Neural progenitor cell (in vitro differentiated cells): ENCODE results near the gene HMCN1. TPM values are rescaled to one million over a fixed set of nuclear protein-coding genes. Genes with fewer than 3 reads are reported as not detected.

Experiments used
- DNase-seq: peaks from one replicate; pipeline ENCODE4 v3.0.0-alpha.2; 2016; ENCODE audit warnings: low spot score
- H2AFZ ChIP-seq: fragments of 200-600 bp; sonication (generic); replicated peaks from 2 replicates; pipeline ENCODE4 v1.6.1; 2016; ENCODE audit warnings: antibody characterized with exemption
- H3F3A ChIP-seq: fragments of 200-600 bp; sonication (generic); 2 replicates; pipeline ENCODE4 v1.6.1; 2016; ENCODE audit warnings: antibody characterized with exemption, low read depth
- H3K27ac ChIP-seq: fragments of 200-600 bp; sonication (generic); 2 replicates; pipeline ENCODE4 v1.5.1; 2016; ENCODE audit warnings: mild to moderate bottlenecking
- H3K27me3 ChIP-seq: fragments of 200-600 bp; sonication (generic); 2 replicates; pipeline ENCODE4 v1.6.1; 2016; ENCODE audit warnings: mild to moderate bottlenecking, moderate library complexity
- H3K36me3 ChIP-seq: fragments of 200-600 bp; sonication (generic); 2 replicates; pipeline ENCODE4 v1.5.1; 2016
- H3K4me1 ChIP-seq: fragments of 200-600 bp; sonication (generic); 2 replicates; pipeline ENCODE4 v1.6.1; 2016; ENCODE audit warnings: mixed run types
- H3K4me2 ChIP-seq: fragments of 200-600 bp; sonication (generic); 2 replicates; pipeline ENCODE4 v1.6.1; 2016
- H3K4me3 ChIP-seq: fragments of 200-600 bp; sonication (generic); 2 replicates; pipeline ENCODE4 v1.5.1; 2016
- H3K79me2 ChIP-seq: fragments of 200-600 bp; sonication (generic); 2 replicates; pipeline ENCODE4 v1.6.1; 2016; ENCODE audit warnings: low read depth
- H3K9ac ChIP-seq: fragments of 200-600 bp; sonication (generic); 2 replicates; pipeline ENCODE4 v1.6.1; 2016
- H3K9me3 ChIP-seq: fragments of 200-600 bp; sonication (generic); 2 replicates; pipeline ENCODE4 v1.5.1; 2016; ENCODE audit warnings: low read depth
- H4K20me1 ChIP-seq: fragments of 200-600 bp; sonication (generic); 2 replicates; pipeline ENCODE4 v1.6.1; 2016; ENCODE audit warnings: low read depth
- H3K27ac Mint-ChIP-seq: 3 replicates; pipeline ENCODE4 v1.8.0; 2021; ENCODE audit warnings: mixed read lengths
- H3K27me3 Mint-ChIP-seq: 2 replicates; pipeline ENCODE4 v1.8.0; 2022; ENCODE audit warnings: low read depth, mild to moderate bottlenecking, inconsistent platforms, moderate library complexity, mixed read lengths; ENCODE audit not compliant: insufficient read depth
- H3K36me3 Mint-ChIP-seq: 3 replicates; pipeline ENCODE4 v1.8.0; 2021; ENCODE audit warnings: mixed read lengths
- H3K4me1 Mint-ChIP-seq: 3 replicates; pipeline ENCODE4 v1.8.0; 2021; ENCODE audit warnings: mixed read lengths
- H3K4me3 Mint-ChIP-seq: 3 replicates; pipeline ENCODE4 v1.8.0; 2021; ENCODE audit warnings: mild to moderate bottlenecking, moderate library complexity, mixed read lengths
- H3K9me3 Mint-ChIP-seq: 3 replicates; pipeline ENCODE4 v1.8.0; 2020; ENCODE audit warnings: mixed read lengths
- EZH2 ChIP-seq: fragments of 200-600 bp; sonication (generic); IDR thresholded peaks from 2 replicates; pipeline ENCODE4 v1.6.1; 2017; ENCODE audit warnings: antibody characterized with exemption, mild to moderate bottlenecking, moderate library complexity
- EZH2phosphoT487 ChIP-seq: fragments of 200-600 bp; sonication (generic); IDR thresholded peaks from 2 replicates; pipeline ENCODE4 v1.6.1; 2017; ENCODE audit warnings: antibody characterized with exemption
- total RNA-seq: library from RNA; depleted of rRNA; stranded (reverse); fragments of >200 nt; gene quantifications from 2 replicates; pipeline ENCODE4 v1.2.3, GENCODE V29; 2015; ENCODE audit warnings: low replicate concordance
- TF ChIP-seq, protein P1 (sequence below): fragments of 200-600 bp; sonication (generic); IDR thresholded peaks from 2 replicates; pipeline ENCODE4 v1.5.1; 2017; ENCODE audit warnings: antibody characterized with exemption, mild to moderate bottlenecking

The HMCN1 gene
- total RNA-seq, 1 donor from 2014 or later: 26.4 TPM

DNA sequence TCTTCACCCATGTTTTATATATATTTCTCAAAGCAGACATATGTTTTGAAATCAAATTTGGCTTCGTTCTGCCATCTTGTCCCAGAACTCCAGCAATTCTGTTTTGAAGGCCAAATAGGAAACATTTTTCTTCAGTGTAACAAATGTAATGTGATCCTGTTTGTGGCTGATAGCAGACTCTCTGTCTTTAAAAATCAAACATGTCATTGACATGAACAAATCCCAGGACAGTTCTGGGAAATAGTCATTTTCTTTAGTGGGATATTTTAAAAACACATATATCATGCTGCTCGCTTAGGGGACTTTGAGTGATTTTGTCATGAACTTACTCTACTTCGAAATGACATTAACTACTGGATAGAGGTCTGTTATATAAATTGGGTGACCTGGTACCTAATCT is 51.4 kb downstream of the HMCN1 start:
- no peaks in the 10 kb centered on the region for H3K36me3 ChIP-seq

DNA sequence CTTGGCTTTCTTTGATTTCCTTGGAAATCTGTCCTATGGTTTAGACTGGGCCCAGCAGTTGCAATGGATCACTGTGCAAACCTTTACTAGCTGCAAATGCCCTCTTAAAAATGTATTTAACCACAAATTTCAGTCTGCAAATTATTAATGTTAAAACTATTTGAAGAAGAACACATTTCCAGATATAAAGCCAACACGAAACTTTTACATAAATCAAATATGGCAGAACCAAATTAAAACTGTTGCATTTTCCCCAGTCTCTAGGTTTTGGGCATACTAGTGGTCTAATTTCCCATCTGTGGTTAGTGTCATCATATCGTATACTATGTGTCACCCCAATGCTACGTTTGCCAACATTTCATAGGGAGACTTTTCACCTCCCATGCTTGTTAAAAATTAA is 52.3 kb downstream of the HMCN1 start:
- no peak overlapping the region for H3K27ac Mint-ChIP-seq
- no peaks in the 10 kb centered on the region for H3K4me1 ChIP-seq
- H3K27ac ChIP-seq: no peak overlapping the region
- H3K27me3 Mint-ChIP-seq: no peaks in the 10 kb centered on the region
- H3K79me2 ChIP-seq: no peaks in the 10 kb centered on the region
- no peaks in the 10 kb centered on the region for H3K36me3 Mint-ChIP-seq
- no peaks in the 10 kb centered on the region for H3K27me3 ChIP-seq
- no peak overlapping the region for H3K9ac ChIP-seq
- H3K4me2 ChIP-seq: no peak overlapping the region
- no peaks in the 10 kb centered on the region for H3K36me3 ChIP-seq
- no peak overlapping the region for H3K4me3 Mint-ChIP-seq
- no peak for DNase-seq
- H3K9me3 Mint-ChIP-seq: peaks cover 15% of the 10 kb centered on the region
- H3K4me3 ChIP-seq: no peak overlapping the region
- H3K4me1 Mint-ChIP-seq: peaks cover 3% of the 10 kb centered on the region
- TF ChIP-seq EZH2: no peak
- TF ChIP-seq, protein P1, sequence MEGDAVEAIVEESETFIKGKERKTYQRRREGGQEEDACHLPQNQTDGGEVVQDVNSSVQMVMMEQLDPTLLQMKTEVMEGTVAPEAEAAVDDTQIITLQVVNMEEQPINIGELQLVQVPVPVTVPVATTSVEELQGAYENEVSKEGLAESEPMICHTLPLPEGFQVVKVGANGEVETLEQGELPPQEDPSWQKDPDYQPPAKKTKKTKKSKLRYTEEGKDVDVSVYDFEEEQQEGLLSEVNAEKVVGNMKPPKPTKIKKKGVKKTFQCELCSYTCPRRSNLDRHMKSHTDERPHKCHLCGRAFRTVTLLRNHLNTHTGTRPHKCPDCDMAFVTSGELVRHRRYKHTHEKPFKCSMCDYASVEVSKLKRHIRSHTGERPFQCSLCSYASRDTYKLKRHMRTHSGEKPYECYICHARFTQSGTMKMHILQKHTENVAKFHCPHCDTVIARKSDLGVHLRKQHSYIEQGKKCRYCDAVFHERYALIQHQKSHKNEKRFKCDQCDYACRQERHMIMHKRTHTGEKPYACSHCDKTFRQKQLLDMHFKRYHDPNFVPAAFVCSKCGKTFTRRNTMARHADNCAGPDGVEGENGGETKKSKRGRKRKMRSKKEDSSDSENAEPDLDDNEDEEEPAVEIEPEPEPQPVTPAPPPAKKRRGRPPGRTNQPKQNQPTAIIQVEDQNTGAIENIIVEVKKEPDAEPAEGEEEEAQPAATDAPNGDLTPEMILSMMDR: no peak
- H3F3A ChIP-seq: no peaks in the 10 kb centered on the region
- H4K20me1 ChIP-seq: no peaks in the 10 kb centered on the region
- no peaks in the 10 kb centered on the region for H3K9me3 ChIP-seq
- no peak overlapping the region for H2AFZ ChIP-seq

More for the DNA sequence above, 51.4 kb downstream of the HMCN1 start:
- H3K27me3 ChIP-seq: no peaks in the 10 kb centered on the region
- H3K9ac ChIP-seq: no peak overlapping the region
- no peak for DNase-seq
- H3K4me2 ChIP-seq: no peak overlapping the region
- no peak overlapping the region for H3K4me3 ChIP-seq
- H3K79me2 ChIP-seq: no peaks in the 10 kb centered on the region
- H3K9me3 Mint-ChIP-seq: peaks cover 16% of the 10 kb centered on the region
- TF ChIP-seq, protein P1: no peak
- TF ChIP-seq EZH2 (no peak), EZH2phosphoT487 (no peak)
- no peaks in the 10 kb centered on the region for H3K9me3 ChIP-seq
- no peaks in the 10 kb centered on the region for H3K4me1 ChIP-seq
- no peak overlapping the region for H3K27ac ChIP-seq
- no peaks in the 10 kb centered on the region for H3K36me3 Mint-ChIP-seq
- no peak overlapping the region for H3K4me3 Mint-ChIP-seq
- H3K4me1 Mint-ChIP-seq: peaks cover 3% of the 10 kb centered on the region
- no peak overlapping the region for H2AFZ ChIP-seq
- H3K27ac Mint-ChIP-seq: no peak overlapping the region
- no peaks in the 10 kb centered on the region for H3F3A ChIP-seq
- no peaks in the 10 kb centered on the region for H3K27me3 Mint-ChIP-seq
- no peaks in the 10 kb centered on the region for H4K20me1 ChIP-seq

DNA sequence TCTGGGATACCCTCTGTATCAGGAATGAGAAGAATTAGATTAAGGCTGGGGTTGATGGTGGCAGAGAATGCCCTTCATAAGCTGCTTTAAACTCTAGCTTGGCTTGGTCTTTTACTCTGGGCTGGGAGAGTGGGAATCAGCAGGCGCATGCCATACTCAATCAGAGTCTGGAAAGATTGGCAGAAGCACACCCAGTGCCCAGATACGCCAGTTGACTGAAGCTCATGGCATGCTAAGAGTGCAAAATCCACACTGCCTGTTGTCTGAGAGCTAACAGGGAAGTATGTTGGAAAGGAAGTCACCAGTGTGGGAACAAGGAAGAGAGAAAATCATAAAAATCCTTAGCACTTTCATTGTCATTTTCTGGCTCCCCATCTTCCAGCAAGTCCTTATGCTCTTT is 53.0 kb downstream of the HMCN1 start:
- no peak for DNase-seq
- H2AFZ ChIP-seq: no peak overlapping the region
- H3K79me2 ChIP-seq: no peaks in the 10 kb centered on the region
- H3K4me1 ChIP-seq: no peaks in the 10 kb centered on the region
- no peak overlapping the region for H3K27ac ChIP-seq
- no peak overlapping the region for H3K4me3 ChIP-seq
- Mint-ChIP-seq H3K27ac (no peak overlapping the region), H3K27me3 (no peaks in the 10 kb centered on the region), H3K4me1 (peaks cover 3% of the 10 kb centered on the region), H3K4me3 (no peak overlapping the region), H3K9me3 (peaks cover 12% of the 10 kb centered on the region), H3K36me3 (no peaks in the 10 kb centered on the region)
- H4K20me1 ChIP-seq: no peaks in the 10 kb centered on the region
- H3K9me3 ChIP-seq: no peaks in the 10 kb centered on the region
- H3K9ac ChIP-seq: no peak overlapping the region
- no peaks in the 10 kb centered on the region for H3K27me3 ChIP-seq
- no peaks in the 10 kb centered on the region for H3K36me3 ChIP-seq
- TF ChIP-seq, protein P1: no peak
- TF ChIP-seq EZH2phosphoT487: no peak
- no peak for TF ChIP-seq EZH2
- H3F3A ChIP-seq: no peaks in the 10 kb centered on the region
- no peak overlapping the region for H3K4me2 ChIP-seq

DNA sequence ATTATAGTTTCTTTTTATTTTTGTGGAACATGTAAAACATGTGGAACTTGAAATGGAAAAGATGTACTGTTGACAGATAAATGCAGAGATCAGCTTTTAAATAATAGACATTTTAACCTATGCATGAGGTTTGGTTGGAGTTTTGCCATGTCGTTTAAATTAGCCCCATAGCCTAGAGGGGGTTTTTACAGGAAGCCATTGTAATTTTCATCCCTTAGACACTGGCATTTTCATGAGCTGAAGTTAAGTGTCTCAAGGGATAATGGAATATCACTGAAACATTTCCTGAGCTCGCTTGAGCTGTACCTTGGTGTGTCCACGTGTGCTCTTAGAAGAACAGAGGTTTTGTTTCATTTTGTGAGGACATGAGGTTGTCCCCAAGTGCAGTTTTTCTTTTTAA is 54.2 kb downstream of the HMCN1 start:
- no peak overlapping the region for H3K4me3 Mint-ChIP-seq
- no peak overlapping the region for H3K9ac ChIP-seq
- H3K27me3 Mint-ChIP-seq: no peaks in the 10 kb centered on the region
- H4K20me1 ChIP-seq: no peaks in the 10 kb centered on the region
- H3K27ac ChIP-seq: no peak overlapping the region
- no peak overlapping the region for H3K4me2 ChIP-seq
- no peaks in the 10 kb centered on the region for H3K27me3 ChIP-seq
- H3K9me3 Mint-ChIP-seq: peaks cover 4% of the 10 kb centered on the region
- H3K4me1 ChIP-seq: no peaks in the 10 kb centered on the region
- H3K4me3 ChIP-seq: no peak overlapping the region
- H3K36me3 ChIP-seq: no peaks in the 10 kb centered on the region
- no peak for TF ChIP-seq EZH2
- TF ChIP-seq, protein P1: no peak
- no peak for TF ChIP-seq EZH2phosphoT487
- H3K36me3 Mint-ChIP-seq: no peaks in the 10 kb centered on the region
- no peaks in the 10 kb centered on the region for H3F3A ChIP-seq
- no peaks in the 10 kb centered on the region for H3K9me3 ChIP-seq
- no peak for DNase-seq
- no peak overlapping the region for H3K27ac Mint-ChIP-seq
- no peak overlapping the region for H2AFZ ChIP-seq
- H3K79me2 ChIP-seq: no peaks in the 10 kb centered on the region
- peaks cover 3% of the 10 kb centered on the region for H3K4me1 Mint-ChIP-seq
